HG03064 (cell line): ENCODE results near the gene TBCC.
"Not testable (repeated sequence)": the region's sequence is repeated elsewhere in the genome, so short reads cannot be mapped to it uniquely, and the experiment has no call there.

ENCODE experiments used
- ATAC-seq: cut with Tn5 transposase; IDR thresholded peaks from one replicate; pipeline ENCODE4 v1.9.1; 2021; ENCODE audit warnings: low read depth; ENCODE audit not compliant: unreplicated experiment

The TBCC gene, protein sequence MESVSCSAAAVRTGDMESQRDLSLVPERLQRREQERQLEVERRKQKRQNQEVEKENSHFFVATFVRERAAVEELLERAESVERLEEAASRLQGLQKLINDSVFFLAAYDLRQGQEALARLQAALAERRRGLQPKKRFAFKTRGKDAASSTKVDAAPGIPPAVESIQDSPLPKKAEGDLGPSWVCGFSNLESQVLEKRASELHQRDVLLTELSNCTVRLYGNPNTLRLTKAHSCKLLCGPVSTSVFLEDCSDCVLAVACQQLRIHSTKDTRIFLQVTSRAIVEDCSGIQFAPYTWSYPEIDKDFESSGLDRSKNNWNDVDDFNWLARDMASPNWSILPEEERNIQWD

DNA sequence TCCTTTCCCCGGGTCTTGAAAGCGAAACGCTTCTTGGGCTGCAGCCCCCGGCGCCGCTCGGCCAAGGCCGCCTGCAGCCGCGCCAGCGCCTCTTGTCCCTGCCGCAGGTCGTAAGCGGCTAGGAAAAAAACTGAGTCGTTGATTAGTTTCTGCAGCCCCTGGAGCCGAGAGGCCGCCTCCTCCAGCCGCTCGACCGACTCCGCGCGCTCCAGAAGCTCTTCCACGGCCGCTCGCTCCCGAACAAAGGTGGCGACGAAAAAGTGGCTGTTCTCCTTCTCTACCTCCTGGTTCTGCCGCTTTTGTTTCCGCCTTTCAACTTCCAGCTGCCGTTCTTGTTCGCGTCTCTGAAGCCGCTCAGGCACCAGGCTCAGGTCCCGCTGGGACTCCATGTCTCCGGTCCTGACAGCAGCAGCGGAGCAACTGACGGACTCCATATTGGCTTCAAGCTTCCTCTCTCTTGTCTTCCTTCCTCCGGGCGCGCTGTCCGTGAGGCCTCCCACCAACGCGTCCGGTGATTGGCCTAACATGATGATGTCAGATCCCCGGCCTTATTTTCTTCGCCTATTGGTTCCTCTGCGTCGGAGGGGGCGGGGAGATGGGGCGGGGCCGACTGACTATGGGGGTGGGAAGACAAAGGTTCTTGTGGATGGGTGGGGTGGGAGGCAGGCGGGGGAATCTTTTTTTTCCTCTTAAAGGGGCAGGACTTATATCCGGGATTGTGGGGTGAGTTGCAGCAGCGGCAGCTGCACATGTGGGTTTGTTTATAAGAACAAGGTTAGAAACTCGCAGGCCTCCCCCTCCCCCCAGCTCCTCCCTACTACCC, at the start of gene TBCC:
TBCC (minus strand) TSS at position 464 of the 823 bp plus-strand sequence; CDS start at position 434, 30 bp downstream.
- peak; percentile 54 for ATAC-seq

DNA sequence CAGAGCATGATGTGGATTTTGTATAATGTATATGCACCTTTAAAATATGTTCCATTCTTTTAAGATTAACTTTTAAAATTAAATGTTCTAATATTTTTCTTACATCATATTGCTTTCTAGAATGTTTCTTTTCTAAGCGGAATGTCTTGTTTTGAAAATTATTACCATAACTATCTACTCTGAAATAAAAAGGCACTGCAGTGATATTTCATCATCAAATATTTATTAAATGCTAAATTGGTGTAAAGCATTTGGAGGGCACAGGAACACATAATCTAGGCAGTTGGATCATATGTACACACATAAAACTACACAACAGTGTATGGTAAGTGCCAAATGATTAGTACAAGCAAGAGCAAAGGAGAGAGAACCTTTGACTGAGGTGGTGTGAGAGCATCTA, 49.7 kb upstream of the TBCC start:
- no peak for ATAC-seq

DNA sequence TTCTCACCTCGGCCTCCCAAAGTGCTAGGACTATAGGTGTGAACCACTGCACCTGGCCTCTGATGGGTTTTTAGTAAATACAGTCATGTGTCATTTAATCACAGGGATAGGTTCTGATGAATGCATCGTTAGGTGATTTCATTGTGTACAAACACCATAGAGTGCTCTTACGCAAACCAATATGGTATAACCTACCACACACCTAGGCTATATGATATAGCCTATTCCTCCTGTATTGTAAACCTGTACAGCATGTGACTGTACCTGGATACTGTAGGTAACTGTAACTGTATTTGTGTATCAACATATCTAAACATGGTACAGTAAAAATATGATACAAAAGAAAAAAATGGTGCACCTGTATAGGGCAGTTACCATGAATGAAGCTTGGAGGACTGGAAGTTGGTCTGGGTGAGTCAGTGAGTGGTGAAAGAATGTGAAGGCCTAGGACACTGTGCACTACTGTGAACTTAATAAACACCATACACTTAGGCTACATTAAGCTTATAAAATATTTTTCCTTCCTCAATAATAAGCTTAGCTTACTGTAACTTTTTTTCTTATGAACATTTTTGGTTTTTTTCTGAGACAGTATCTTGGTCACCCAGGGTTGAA, 45.9 kb upstream of the TBCC start:
- no peak for ATAC-seq

DNA sequence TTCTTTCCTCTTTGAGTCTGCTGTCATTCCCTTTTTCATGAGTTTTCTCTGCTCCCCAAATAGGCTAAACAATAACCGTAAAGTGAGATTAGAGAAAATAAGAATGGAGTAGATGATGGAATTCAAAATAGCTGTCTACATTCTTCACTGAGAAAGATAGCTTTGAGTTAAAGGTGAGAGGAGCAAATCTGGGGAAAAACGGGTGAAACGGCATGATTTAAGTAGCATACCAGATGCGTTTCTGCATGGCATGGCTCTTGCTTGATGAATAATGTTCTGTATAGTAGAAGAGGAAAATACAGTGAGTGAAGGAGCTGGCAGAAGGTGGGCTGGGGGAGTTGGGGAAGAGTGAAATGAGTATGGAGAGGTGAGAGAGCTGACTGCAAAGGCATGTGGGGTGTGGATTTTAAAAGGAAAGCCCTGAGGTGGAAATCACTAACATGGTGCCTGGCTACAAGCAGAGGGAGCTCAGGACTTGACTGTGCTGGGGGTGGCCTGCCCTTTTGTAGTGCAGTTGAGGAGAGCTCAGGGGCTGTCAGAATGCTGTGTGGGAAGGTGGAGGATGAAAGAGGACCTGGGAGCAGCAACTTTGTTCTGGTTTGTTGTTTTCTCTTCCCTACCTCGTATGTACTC, 44.8 kb upstream of the TBCC start:
- no peak for ATAC-seq

DNA sequence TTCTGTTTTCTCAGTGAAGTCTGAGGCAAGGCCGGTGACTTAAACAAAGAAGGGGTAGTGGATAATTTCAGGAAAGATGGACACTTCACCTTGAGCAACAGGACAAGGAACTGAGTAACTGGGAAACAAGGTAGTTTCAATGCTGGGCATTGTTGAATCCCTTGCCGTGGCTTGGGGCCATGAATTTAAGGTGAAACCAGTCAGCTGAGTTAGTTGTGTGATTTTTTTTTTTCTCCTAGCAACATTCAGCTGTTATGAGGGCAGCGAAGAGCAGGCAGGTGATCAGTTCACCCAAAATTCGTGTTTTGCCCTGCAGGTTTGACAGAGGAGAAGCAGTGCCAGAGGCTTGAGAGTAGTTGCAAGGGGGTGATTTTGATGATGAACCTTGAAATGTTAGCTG, 42.8 kb upstream of the TBCC start:
- ATAC-seq = no peak

DNA sequence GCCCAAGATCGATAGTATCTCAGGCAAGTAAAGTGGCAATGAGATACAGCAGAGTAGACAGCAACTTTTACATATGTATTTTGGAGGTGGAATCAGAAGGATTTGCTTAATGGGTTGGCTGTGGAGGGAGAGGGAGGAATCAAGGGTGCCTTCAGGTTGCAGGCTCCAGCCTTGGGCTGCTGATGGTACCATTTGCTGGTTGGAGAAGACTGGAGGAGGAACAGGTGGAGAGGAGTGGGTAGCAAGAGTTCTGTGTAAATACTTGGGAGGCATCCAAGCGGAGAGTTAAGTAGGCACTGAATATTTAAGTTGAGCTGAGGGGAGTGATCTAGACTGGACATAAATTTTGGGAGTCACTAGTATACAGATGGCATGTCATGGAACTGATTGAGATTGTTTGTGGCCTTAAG, 41.2 kb upstream of the TBCC start:
- ATAC-seq = no peak

DNA sequence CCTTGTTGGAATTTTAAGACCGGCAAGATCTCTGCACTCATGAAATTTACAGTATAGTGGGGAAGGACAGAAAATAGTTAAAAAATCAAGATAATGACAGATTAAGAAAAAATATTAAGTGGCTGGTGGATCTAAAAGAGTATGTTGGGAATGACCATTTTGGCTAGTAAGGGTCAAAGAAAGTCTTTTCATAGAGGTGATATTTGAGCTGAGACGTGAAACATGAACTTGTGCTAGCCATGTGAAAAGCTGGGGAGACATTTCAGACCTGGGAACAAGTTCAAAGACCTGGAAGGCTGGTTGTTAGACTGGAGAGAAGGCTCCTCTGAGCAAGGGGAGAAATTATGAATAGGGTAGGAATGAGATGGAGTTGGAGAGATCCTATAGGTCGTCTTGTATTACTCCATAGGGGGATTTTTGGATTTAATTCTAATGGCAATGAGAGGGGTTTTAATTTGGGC, 40.7 kb upstream of the TBCC start:
- no peak for ATAC-seq

DNA sequence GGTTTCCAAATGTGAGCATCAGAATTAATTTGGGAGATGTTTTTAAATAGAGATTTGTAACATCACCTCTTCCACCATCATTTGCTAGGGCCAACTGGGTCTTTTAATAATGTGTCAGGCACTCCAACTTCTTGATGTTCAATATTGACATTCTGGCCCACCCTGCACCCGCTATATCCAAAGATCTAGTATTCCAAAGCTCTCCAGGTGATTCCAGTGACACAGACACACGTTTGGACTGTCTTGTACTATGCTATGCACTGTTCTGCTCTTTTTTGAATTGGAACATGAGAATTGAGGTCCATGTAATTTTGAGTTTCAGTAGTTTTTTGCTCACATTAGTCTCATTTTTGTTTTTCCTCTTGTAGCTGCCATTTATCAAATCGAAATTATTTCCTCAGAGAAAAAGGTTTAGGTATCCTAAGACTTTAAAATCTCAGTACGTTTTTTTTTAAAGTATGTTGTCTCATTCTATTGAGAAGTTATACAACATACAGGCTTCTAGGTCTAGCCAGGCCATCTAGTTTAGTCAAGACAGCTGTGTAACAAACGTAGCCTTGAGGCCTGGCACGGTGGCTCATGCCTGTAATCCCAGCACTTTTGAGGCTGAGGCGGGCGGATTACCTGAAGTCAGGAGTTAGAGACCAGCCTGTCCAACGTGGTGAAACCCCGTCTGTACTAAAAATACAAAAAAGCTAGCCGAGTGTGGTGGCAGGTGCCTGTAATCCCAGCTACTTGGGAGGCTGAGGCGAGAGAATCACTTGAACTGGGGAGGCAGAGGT, 39.0 kb upstream of the TBCC start:
- ATAC-seq = no peak

DNA sequence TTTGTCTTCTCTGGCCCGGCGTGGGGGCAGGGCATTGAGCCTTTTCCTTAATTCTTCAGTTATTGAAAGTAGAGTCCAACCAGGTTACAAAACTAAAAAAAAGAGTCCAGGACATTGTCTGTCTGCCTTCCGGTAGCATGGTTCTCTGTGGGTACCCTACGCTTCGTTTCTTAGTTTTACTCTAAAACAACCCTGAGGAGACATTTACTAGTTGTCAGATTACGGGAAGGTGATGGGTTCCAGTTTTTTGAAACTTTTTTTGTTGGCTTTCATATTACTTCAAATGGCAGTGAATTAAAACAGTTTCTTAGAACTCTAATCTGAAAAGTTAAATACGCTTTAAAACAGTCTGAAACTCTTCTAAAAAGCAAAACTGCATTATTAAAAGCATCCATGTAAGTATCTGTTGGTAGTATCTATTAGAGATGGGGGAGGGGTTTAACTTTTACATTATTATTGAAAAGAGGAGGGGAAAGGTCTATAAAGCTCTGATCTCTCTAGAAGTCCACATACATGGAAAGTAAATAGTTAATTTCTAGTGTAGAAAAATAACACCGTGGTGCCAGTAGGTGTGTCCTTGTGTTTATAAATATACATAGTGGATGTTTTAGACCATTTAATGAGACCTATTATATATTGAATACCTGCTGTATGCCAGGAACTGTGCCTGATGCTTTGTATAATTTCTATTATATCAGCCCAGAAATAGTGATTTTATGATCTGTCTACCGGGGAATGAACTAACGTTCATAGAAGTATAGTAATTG, 38.2 kb upstream of the TBCC start:
- no peak for ATAC-seq

DNA sequence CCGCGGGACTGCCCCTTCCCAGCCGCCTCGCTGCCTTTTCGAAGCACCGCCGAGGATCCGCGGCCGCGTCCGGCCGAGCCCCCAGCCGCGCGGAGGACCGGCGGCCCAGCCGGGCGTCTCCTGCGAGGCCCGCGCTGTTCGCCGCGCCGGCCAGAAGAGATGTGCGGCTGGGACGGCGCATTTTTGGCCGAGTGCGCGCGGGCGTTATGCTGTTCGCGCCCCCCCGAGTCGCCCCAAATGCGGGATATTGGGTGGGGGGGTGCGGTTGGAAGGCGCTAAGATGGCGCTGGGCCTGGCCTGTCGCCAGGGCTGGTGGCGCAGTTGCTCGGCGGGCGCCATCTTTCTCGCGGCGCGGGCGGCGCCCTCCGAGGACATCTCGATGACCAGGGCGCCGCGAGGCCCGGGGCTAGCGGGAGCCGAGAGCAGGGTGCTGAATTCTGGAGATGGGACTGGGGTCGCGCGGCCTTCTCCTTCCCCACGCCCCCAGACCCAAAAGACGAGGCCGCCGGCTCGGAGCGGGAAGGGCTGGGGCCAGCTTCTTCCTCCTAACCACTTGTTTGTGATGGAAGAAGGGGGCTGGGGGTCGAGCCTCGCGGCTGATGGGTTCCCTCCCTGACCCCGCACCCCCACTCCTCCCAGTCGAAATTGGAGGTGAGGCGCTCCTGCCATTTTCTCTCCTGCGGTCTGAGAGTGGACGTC, 37.4 kb upstream of the TBCC start:
- peak; percentile 47 for ATAC-seq

DNA sequence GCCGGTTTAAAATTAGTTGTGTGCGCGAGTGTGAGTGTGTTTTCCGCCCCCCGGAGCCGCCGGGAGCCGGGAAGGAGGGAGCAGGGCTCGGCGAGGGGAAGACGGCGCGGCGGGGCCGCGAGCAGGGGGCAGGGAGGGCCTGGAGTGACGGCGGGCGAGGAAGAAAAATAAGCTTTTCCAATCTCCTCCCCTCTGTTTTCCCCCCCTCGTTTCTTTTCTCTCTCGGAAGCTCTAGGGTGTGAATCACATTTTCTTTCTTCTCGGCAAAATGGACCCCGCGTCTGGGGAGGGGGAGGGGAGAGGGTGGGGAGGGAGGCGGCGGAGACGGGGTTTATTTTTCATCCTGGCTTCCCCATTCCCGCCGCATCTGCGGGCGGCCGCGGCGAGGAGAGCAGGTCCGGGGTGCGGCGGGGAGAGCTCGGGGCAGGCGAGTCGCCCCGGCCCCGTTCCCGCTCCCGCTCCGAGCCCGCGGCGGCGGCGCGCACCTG, 36.8 kb upstream of the TBCC start:
- peak; percentile 20 for ATAC-seq

DNA sequence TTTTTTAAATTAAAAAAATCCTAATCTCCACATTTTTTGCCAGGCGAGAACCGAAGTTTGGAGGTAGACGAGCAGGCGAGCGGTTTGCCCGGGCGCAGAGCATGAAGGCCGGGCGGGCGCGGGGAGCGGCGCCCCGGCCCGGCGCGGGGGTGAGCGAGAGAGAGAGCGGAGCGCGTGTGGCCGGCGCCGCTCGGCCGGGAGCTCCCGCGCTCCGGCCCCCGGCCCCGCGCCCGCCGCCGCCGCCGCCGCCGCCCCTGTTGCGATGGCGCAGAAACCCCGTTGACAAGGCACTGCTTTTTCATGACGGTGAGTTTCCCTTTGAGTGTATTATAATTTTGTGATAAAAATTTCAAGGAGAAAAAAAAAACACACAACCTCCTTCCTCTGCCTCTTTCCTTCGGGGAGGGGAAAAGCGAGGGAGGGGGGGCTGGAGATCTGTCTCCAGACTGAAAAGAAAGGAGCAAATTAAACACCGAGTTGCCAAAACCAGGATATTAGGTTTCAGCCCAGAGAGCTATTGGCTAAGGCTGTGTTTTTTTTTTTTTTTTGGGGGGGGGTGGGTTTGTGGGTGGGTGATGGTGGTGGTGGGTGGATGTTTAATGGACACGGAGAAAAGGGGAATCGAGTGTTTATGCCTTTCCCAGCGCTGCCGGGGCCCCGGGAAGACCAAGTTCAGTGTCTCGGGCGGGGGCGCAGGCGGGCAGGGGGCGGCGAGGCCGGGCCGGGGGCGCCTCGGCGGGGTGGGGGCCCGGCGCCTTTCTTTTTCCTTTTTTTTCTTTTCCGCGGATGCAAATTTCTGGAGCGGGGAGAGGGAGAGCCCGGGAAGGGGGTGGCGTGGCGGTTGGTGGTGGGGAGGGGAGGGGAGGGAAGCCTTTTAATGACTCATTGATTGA, 36.1 kb upstream of the TBCC start, which contains the start of gene BICRAL:
BICRAL (plus strand) TSS at position 257 of the 893 bp plus-strand sequence. CDS start 39,971 bp downstream, outside the sequence.
- no peak for ATAC-seq

DNA sequence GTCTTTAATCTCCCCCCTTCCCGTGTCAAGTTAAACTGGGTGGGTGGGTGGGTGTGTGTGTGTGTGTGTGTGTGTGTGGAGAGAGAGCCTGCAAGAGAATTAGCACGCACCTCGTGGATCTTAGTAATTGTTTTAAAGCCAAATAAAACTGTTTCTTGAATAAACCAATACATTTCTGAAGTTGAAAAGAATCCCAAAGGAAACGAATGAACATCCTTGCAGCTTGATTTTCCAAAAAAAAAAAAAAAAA, 35.6 kb upstream of the TBCC start:
- ATAC-seq = no peak

DNA sequence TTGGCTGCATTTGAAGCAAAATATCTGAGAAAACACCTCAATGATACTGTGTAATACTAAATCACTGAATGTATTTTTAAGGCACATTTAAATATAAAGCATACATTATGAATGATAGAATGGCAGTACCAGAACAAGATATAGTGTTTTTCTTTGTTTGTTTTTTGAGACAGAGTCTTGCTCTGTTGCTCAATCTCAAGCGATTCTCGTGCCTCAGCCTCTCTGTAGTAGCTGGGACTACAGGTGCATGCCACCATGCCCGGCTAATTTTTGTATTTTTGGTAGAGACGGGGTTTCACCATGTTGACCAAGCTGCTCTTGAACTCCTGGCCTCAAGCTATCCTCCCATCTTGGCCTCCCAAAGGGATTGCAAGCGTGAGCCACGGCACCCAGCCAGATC, 33.6 kb upstream of the TBCC start:
- no peak for ATAC-seq

DNA sequence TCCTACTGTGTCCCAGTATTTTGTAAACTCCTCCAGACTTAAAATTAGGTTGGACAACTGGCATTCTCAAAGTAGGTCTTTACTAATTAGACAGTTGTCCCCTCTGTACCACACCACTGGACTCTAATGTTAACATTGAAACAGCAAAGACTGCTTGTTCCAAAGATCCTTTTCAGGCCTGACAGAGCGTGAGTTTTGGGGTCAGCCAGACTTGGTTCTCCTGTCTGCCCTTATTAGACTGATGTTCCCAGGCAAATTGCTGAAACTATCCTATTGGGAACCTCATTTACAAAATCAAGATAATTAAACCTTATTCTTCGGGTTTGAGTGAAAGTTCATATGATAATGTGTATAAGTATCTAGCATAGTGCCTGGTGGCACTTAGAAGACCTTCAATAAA, 32.2 kb upstream of the TBCC start:
- no peak for ATAC-seq

DNA sequence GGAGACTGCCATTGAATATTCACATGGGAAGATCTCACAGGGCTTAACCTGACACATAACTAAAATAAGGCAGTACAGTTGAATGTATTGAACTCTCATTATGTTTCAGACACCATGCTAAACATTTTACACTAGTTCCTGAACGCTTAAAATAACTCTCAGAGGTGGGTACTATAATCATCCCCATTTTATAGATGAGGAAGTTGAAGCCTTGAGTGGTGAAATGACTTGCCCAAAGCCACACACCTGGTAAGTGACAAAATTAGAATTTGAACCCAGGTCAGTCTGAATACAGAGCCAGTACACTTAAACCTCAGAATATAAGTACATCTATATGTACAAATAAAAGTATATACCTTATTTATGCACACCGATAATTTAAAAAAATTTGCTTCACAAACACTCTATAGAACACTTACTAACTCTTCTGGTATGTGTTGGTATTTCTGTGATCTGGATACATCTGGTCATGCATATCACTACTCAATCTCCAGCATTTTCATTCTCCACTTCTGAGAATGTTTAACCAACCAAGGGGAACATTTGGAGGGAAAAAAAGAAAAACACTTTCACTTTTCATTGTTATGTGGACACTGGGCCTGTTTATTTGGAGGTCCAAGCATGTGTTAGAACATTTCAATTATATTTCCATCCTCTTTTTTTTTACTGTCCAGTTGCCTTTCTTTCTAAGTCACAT, 31.4 kb upstream of the TBCC start:
- no peak for ATAC-seq

DNA sequence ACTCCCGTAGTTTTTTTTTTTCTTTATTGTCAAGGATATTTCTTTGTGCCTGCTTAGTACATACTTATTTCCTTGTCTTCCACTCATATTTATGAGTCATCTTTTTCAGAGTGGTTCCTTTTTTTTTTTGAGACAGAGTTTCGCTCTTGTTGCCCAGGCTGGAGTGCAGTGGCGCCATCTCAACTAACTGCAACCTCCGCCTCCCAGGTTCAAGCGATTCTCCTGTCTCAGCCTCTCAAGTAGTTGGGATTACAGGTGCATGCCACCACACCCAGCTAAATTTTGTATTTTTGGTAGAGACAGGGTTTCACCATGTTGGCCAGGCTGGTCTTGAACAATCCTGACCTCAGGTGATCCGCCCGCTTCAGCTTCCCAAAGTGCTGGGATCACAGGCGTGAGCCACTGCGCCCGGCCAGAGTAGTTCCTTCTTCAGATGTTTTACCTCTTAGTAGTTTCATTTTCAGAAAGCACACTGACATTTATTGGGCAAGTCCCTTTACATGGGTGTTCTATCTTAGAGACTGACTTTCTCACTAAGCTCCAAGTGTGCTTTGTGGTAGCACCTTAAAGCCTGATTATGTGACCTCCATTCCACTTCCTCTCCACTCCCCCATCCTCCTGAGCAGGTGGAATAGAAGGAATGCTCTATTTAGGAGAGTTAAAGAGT, 29.1 kb upstream of the TBCC start:
- ATAC-seq = not testable (repeated sequence)
